Endometrium (tissue), 2 donors: Measurements from ENCODE around the gene ZP2.
"Not testable (repeated sequence)": the region's sequence is repeated elsewhere in the genome, so short reads cannot be mapped to it uniquely, and the experiment has no call there.

Experiments used
- FAIRE-seq: peaks from 2 replicates; lab custom pipeline; 2012; peaks lifted over from hg19 to GRCh38; lab: Jason Lieb, UNC
- donor health status: control.
- donor health status: control.

Gene ZP2

GRCh38 chr16:21170116-21170515 lies 41.3 kb downstream of the ZP2 start:
- not testable (repeated sequence) for FAIRE-seq

GRCh38 chr16:21169249-21169981 lies 42.0 kb downstream of the ZP2 start:
- no peak for FAIRE-seq

GRCh38 chr16:21167929-21168602 lies 43.3 kb downstream of the ZP2 start:
- FAIRE-seq = no peak

GRCh38 chr16:21167360-21167759 lies 44.0 kb downstream of the ZP2 start:
- no peak for FAIRE-seq

- FAIRE-seq = no peak
Observed at GRCh38 chr16:21166561-21166961, 44.8 kb downstream of the ZP2 start.

- FAIRE-seq = no peak
Observed at GRCh38 chr16:21164521-21165168, 46.7 kb downstream of the ZP2 start.

GRCh38 chr16:21163576-21163975 lies 47.8 kb downstream of the ZP2 start:
- no peak for FAIRE-seq

GRCh38 chr16:21162661-21163151 lies 48.7 kb downstream of the ZP2 start:
- FAIRE-seq = no peak

GRCh38 chr16:21161211-21161610 lies 50.2 kb downstream of the ZP2 start:
- FAIRE-seq = no peak

- FAIRE-seq = no peak
Observed at GRCh38 chr16:21160276-21160675, 51.1 kb downstream of the ZP2 start.

- FAIRE-seq = no peak
Observed at GRCh38 chr16:21159281-21159951, 52.0 kb downstream of the ZP2 start.

GRCh38 chr16:21158208-21159110 lies 52.9 kb downstream of the ZP2 start, which contains the start of gene LDAF1:
Gene LDAF1 (plus strand): TSS chr16:21158674. CDS start chr16:21161183, 2,509 bp downstream.
- no peak for FAIRE-seq

- FAIRE-seq = no peak
Observed at GRCh38 chr16:21157632-21158031, 53.7 kb downstream of the ZP2 start.

- FAIRE-seq = no peak
Observed at GRCh38 chr16:21156767-21157467, 54.5 kb downstream of the ZP2 start.

- FAIRE-seq = not testable (repeated sequence)
Observed at GRCh38 chr16:21156011-21156410, 55.4 kb downstream of the ZP2 start.

- not testable (repeated sequence) for FAIRE-seq
Observed at GRCh38 chr16:21153124-21153729, 58.1 kb downstream of the ZP2 start.

- not testable (repeated sequence) for FAIRE-seq
Observed at GRCh38 chr16:21152160-21153030, 59.0 kb downstream of the ZP2 start.

- FAIRE-seq = no peak
Observed at GRCh38 chr16:21150375-21151001, 60.9 kb downstream of the ZP2 start, which contains the start of gene DNAH3. Gene DNAH3 (minus strand): TSS chr16:21150846. CDS start chr16:21150319, 527 bp downstream.
